Suprapubic skin (tissue), 4 donors: ENCODE data around the gene LRCOL1.

ENCODE experiments used
- EP300 ChIP-seq: sonication (generic); formaldehyde crosslinking; IDR thresholded peaks from one replicate; pipeline ENCODE4 v1.6.1; 2017; ENCODE audit warnings: antibody characterized with exemption
- POLR2AphosphoS5 ChIP-seq, 3 donors: sonication (generic); formaldehyde crosslinking; IDR thresholded peaks; one replicate each; pipeline ENCODE4 v1.6.1; 2017; ENCODE audit warnings: antibody characterized with exemption in 3 of 3

GRCh38 chr12:132632521-132633228 is 22.3 kb upstream of the LRCOL1 start:
- TF ChIP-seq EP300 (no peak), POLR2AphosphoS5 (IDR thresholded peaks at IDR 0.05) (no peak)
